HG03571 (cell line): Measurements from ENCODE around the gene SLC38A6.

Experiments used
- ATAC-seq: cut with Tn5 transposase; IDR thresholded peaks from one replicate; pipeline ENCODE4 v1.9.1; 2021; ENCODE audit not compliant: unreplicated experiment

SLC38A6 gene

GRCh38 chr14:60977847-60978246 is 3.2 kb upstream of the SLC38A6 start:
- ATAC-seq, result no peak

GRCh38 chr14:60981633-60982455 is 799 bp downstream of the SLC38A6 start:
- peak; percentile 4 for ATAC-seq

- no peak for ATAC-seq
Observed at GRCh38 chr14:60984196-60984595, 3.2 kb downstream of the SLC38A6 start.

DNA sequence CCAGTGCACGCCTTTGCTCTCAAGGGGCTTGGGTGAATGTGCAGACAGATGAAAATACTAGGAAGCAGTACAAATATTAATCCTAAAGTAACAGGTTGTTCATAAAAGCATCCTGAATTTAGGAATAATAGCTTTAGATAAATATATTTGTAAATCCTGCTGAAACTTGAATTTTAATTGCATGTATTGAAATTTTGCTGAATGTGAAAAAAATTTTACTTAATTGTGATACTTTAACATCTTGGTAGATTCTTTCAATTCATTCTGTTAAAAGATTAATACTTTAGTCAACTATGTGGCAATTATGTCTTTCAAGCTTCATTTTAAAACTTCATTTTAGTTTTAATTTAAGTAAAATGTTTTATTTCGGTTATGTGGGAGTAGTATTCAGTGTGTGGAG is 5.5 kb downstream of the SLC38A6 start:
- no peak for ATAC-seq

- ATAC-seq, result no peak
Observed at GRCh38 chr14:60989599-60989998, 8.6 kb downstream of the SLC38A6 start.

GRCh38 chr14:60998617-60999016 is 17.6 kb downstream of the SLC38A6 start:
- ATAC-seq, result no peak

- no peak for ATAC-seq
Observed at GRCh38 chr14:60999536-60999935, 18.5 kb downstream of the SLC38A6 start.

GRCh38 chr14:61003571-61003970 is 22.5 kb downstream of the SLC38A6 start:
- ATAC-seq, result no peak

DNA sequence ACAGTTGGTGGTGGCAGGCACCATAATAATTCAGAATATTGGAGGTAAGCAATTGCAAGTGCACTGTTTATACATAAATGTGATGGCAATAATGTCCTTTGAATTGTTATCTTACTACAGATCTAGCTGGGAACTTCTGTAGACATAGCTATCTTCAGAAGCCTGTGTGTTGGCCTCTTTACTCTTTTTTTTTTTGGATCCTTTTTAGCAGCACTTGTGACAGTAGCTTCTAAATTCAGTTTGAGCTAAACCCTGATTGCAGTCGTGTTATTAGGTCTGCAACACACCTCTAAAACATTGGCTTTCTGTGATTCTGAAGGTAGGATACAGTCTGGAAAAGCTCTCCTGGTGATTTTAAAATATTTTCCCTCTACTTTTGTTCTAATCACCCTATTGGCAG is 38.5 kb downstream of the SLC38A6 start:
- no peak for ATAC-seq

- ATAC-seq, result no peak
Observed at GRCh38 chr14:61025251-61026223, 44.5 kb downstream of the SLC38A6 start.

DNA sequence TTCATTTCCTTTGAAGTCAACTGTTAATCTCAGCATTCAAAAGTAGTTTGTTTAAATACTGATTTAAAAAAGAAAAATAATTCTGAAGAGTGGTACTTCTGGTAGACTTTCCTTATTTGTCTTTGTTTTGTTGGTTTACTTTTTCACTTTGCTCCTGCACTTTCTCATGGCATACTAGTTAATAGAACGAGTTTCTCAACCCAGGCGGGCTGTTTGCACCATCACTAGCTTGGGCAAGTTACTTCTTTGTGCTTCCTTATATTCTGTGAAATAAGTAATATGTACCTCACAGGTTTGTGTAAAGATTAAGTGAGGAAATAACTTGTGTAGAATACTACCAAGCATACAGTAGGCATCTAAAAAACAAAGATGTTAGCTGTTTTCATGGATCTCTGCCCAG is 45.5 kb downstream of the SLC38A6 start:
- no peak for ATAC-seq

DNA sequence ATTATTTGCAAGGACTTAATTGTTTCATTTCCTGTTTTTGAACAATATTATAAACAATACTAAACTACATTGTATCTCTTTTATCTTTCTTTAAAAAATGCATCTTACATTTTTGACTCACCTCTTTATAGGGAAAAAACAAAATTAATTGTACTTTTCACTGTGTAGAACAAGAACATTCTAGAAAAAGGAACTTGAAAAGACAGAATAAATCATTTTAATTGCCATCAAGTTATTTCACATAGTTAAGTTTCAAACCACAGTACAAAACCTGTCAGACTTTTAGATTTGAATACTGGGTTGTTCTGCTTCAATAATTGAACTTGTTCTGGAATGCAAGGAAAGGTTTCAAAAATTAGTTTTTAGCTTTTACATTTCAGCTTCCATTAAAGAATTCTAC is 50.0 kb downstream of the SLC38A6 start:
- ATAC-seq, result no peak

DNA sequence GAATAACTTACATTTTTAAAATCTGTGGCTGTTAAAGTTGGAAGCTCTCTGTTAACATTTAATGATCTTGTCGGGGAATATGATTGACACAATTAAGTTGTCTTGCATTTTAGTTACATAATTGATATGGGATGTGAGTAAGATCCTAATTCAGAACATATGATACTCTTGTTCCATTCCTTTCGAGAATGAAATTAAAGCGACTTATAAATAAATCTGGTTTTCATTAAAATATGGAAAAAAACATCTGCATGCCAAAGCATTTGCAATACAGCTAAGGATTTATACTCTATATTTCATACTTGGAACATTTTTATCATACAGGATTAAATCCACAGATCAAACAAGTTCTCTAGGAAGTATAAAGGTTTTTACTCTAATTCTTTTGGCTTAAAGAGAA is 52.0 kb downstream of the SLC38A6 start:
- no peak for ATAC-seq

GRCh38 chr14:61033855-61034254 is 52.8 kb downstream of the SLC38A6 start:
- no peak for ATAC-seq

DNA sequence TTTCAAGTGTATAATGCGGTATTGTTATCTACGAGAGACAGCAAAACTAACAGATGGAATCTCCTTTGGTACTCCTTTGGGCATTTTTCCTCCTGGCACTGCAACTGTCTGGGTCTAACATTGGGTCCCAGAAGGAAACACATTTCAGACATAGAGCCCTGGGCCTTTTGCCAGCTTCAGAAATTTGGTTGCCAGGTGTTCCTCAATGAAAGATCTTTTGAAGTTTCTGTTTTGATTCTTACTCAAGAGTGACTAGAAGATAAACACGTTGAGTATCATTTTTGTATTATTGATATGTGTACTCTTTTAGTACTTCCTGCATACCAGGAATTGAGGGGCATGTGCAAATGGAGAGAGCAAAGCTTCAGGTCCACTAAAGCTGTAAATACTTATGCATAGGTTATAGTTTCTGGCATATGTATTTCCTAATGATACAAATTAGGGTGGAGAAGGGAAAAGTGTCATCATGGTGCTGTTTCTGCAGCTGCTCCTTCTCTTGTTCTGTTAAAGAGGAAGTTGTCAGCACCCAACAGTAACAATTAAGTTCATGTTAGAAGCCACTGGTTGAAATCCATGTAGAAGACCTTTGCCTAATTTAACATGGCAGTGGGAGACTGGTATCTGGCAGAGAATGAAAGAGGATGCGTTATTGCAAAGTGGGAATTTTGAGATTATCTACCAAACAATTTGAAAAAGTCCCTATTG is 53.5 kb downstream of the SLC38A6 start:
- peak; percentile 88 for ATAC-seq

- no peak for ATAC-seq
Observed at GRCh38 chr14:61037215-61037614, 56.2 kb downstream of the SLC38A6 start.

- ATAC-seq, result no peak
Observed at GRCh38 chr14:61041704-61042103, 60.7 kb downstream of the SLC38A6 start.

DNA sequence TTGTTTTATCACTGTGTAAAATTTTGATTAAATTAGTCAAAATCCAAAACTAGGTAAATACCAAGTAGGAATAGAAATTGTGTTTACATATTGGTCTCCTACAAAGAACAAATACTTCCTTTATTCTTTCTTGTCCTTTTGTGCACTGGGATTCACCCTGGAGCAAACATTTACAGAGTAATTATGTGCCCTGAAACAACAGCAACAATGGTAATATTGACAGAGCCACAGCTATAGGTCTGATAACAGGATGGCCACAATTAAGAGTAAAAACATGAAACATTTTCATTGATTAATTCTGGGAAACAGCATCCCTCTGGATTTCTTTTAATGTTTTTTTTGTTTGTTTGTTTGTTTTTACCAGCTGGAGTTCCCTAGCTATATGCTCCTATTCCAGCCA is 61.2 kb downstream of the SLC38A6 start:
- no peak for ATAC-seq

- ATAC-seq, result no peak
Observed at GRCh38 chr14:61043506-61043905, 62.5 kb downstream of the SLC38A6 start.

DNA sequence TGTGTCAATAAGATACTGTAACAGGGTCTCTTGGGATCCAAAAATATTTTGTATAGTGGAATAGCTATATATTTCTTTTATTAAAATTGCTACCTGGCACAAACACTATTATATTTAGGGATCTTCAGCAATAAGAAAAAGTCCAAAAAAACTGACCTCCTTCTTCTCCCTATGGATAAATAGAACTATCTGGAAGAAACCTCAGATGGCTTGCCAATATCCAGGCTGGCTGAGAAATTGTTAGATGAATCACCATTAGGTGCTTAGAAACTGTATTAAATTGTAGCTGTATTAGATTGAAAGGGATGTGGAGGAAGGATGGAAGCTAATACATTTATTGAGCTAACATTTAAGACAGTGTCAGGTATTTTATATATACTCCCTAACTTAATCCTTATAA is 66.0 kb downstream of the SLC38A6 start:
- ATAC-seq, result no peak

GRCh38 chr14:61048640-61049039 is 67.6 kb downstream of the SLC38A6 start:
- ATAC-seq, result no peak
